Ovary (tissue), 3 donors: ENCODE measurements around the gene ITSN1.

Source experiments
- POLR2A ChIP-seq: fragments of 450-650 bp; IDR thresholded peaks from one replicate; pipeline ENCODE4 v1.6.1; 2017; ENCODE audit warnings: antibody characterized with exemption, mild to moderate bottlenecking, moderate library complexity
- TF ChIP-seq, protein P1 (sequence below), 3 donors: fragments of 450-650 bp in 2 of 3; fragments of 200-600 bp in 1 of 3; IDR thresholded peaks; one replicate each; pipeline versions ENCODE4 v1.5.1 to v1.8.0; 2016 to 2022; ENCODE audit warnings: antibody characterized with exemption in 3 of 3, mild to moderate bottlenecking in 1 of 3
- donor health status: DM: no; HTN: no; CAD: no.

DNA sequence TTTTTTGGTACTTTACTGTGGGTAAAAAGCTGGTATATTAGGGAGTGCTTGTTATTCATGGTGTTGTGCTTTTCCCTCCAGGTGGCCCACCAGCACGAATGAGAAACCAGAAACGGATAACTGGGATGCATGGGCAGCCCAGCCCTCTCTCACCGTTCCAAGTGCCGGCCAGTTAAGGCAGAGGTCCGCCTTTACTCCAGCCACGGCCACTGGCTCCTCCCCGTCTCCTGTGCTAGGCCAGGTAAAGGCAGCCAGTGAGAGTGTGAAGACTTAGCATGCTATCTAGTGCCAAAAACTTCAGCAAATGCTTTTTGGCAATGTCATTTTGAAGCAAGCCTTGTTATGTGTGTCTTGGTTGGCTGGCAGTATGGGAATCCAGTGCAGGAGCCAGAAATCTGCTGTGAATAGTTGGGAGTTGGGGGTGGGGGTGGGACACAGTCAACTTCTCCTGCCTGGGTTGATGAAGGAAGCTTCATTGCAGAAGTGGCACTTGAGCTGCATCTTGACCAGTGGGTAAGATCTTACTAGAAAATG lies 171.6 kb downstream of the ITSN1 start:
- TF ChIP-seq, protein P1, sequence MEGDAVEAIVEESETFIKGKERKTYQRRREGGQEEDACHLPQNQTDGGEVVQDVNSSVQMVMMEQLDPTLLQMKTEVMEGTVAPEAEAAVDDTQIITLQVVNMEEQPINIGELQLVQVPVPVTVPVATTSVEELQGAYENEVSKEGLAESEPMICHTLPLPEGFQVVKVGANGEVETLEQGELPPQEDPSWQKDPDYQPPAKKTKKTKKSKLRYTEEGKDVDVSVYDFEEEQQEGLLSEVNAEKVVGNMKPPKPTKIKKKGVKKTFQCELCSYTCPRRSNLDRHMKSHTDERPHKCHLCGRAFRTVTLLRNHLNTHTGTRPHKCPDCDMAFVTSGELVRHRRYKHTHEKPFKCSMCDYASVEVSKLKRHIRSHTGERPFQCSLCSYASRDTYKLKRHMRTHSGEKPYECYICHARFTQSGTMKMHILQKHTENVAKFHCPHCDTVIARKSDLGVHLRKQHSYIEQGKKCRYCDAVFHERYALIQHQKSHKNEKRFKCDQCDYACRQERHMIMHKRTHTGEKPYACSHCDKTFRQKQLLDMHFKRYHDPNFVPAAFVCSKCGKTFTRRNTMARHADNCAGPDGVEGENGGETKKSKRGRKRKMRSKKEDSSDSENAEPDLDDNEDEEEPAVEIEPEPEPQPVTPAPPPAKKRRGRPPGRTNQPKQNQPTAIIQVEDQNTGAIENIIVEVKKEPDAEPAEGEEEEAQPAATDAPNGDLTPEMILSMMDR (IDR thresholded peaks at IDR 0.05), result no peak
- TF ChIP-seq POLR2A, result no peak
